Nephron (organoid): ENCODE data around the gene SPAG4.

Source experiments
- H3K27ac Mint-ChIP-seq, 3 experiments: 2 replicates each; pipeline ENCODE4 v1.8.0; 2020; ENCODE audit warnings: mixed read lengths in 3 of 3, mild to moderate bottlenecking in 2 of 3, moderate library complexity in 1 of 3
- H3K27me3 Mint-ChIP-seq: 2 replicates; pipeline ENCODE4 v1.8.0; 2021; ENCODE audit warnings: low read depth, mild to moderate bottlenecking, moderate library complexity, mixed read lengths
- H3K36me3 Mint-ChIP-seq: 2 replicates; pipeline ENCODE4 v1.8.0; 2020; ENCODE audit warnings: low read depth, mixed read lengths
- H3K4me1 Mint-ChIP-seq: 2 replicates; pipeline ENCODE4 v1.8.0; 2020; ENCODE audit warnings: mixed read lengths
- H3K4me3 Mint-ChIP-seq, 3 experiments: 2 replicates each; pipeline ENCODE4 v1.8.0; 2020; ENCODE audit warnings: mild to moderate bottlenecking in 3 of 3, mixed read lengths in 3 of 3, moderate library complexity in 2 of 3
- H3K9me3 Mint-ChIP-seq: 2 replicates; pipeline ENCODE4 v1.8.0; 2020; ENCODE audit warnings: mixed read lengths
- CTCF ChIP-seq, 3 experiments: fragments of 200-600 bp; sonication (generic); IDR thresholded peaks; one replicate each; pipeline ENCODE4 v1.5.0; 2021; ENCODE audit warnings: antibody characterized with exemption in 3 of 3; ENCODE audit not compliant: unreplicated experiment in 3 of 3

SPAG4 gene

DNA sequence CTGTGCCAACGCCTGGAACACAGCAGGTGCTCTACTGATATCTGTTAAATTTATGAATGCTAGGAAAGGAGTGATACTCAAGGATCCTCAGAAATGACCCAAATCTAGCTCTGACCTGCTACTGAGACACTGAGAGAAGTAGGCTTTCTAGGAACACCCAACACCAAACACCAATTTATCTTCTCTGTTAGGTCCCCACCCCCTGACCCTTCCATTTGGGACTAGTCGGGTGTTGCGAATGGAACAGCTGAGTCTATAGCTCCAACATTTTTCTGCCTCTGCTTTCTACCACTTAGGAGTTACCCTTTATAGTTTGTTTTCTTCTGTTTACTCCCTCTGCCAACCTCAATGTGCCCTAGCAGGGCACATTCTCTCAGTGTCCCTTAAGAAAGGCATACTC lies 25.1 kb downstream of the SPAG4 start:
- peaks cover 5% of the 10 kb centered on the region for H3K36me3 Mint-ChIP-seq
- no peaks in the 10 kb centered on the region for H3K27me3 Mint-ChIP-seq
- peaks cover 31% of the 10 kb centered on the region for H3K4me1 Mint-ChIP-seq
- TF ChIP-seq CTCF (IDR thresholded peaks at IDR 0.05; ENCODE audit: unreplicated experiment in 3 of 3): no peak
- H3K4me3 Mint-ChIP-seq: no peak overlapping the region
- H3K9me3 Mint-ChIP-seq: no peaks in the 10 kb centered on the region
- H3K27ac Mint-ChIP-seq: no peak overlapping the region

- no peaks in the 10 kb centered on the region for H3K9me3 Mint-ChIP-seq
These were observed 26.1 kb downstream of the SPAG4 start for GRCh38 chr20:35641743-35642142.

GRCh38 chr20:35643045-35643444 lies 27.4 kb downstream of the SPAG4 start:
- TF ChIP-seq CTCF (IDR thresholded peaks at IDR 0.05; ENCODE audit: unreplicated experiment in 3 of 3): no peak
- peaks cover 6% of the 10 kb centered on the region for H3K36me3 Mint-ChIP-seq
- no peaks in the 10 kb centered on the region for H3K9me3 Mint-ChIP-seq
- peaks cover 25% of the 10 kb centered on the region for H3K4me1 Mint-ChIP-seq
- no peaks in the 10 kb centered on the region for H3K27me3 Mint-ChIP-seq
- no peak overlapping the region for H3K27ac Mint-ChIP-seq
- no peak overlapping the region for H3K4me3 Mint-ChIP-seq

More at GRCh38 chr20:35641743-35642142, 26.1 kb downstream of the SPAG4 start:
- Mint-ChIP-seq H3K4me1 (peaks cover 31% of the 10 kb centered on the region), H3K36me3 (no peaks in the 10 kb centered on the region), H3K4me3 (no peak overlapping the region), H3K27ac (no peak overlapping the region), H3K27me3 (no peaks in the 10 kb centered on the region)
- no peak for TF ChIP-seq CTCF (IDR thresholded peaks at IDR 0.05; ENCODE audit: unreplicated experiment in 3 of 3)

DNA sequence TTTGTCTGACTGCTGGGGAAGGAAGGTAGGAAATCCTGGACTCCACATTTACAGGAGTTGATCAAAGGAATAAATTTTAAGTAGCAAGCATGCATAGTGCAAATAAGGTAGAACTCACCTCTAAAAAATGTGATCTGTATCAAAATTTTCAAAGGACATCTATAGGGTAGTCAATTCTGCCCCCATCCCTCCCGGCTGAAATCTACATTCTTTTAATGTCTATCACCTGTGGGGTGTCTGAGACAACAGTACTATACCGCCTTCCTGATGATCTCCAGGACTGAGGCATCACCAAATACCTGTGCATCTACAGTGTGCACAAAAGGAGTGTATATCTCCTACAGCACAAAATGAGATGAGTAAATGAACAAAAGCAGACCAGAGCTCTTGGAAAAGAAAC lies 29.2 kb downstream of the SPAG4 start:
- TF ChIP-seq CTCF (IDR thresholded peaks at IDR 0.05; ENCODE audit: unreplicated experiment in 3 of 3): no peak
- Mint-ChIP-seq H3K9me3 (no peaks in the 10 kb centered on the region), H3K27ac (no peak overlapping the region), H3K4me1 (peaks cover 23% of the 10 kb centered on the region), H3K27me3 (no peaks in the 10 kb centered on the region), H3K36me3 (peaks cover 22% of the 10 kb centered on the region), H3K4me3 (no peak overlapping the region)

DNA sequence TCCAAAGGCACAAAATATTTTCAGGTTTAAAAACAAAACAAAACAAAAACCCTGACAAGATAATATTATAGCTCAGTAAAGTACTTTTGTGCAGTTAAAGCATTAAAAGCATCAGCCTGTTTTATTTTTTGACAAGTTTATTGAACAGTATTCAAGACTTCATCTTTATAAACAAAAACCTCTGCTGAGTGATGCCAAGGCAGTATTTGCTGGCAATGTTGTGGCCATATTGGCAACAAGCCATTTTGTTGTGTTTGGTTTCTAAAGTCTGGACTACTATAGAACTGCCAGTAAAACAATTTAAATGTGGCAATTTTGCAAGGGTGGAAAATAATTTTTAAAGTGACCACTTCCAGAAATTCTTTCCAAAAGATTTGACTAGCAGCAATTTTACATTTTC lies 33.2 kb downstream of the SPAG4 start:
- no peak overlapping the region for H3K4me3 Mint-ChIP-seq
- TF ChIP-seq CTCF (IDR thresholded peaks at IDR 0.05; ENCODE audit: unreplicated experiment in 3 of 3): no peak
- no peaks in the 10 kb centered on the region for H3K9me3 Mint-ChIP-seq
- peaks cover 37% of the 10 kb centered on the region for H3K36me3 Mint-ChIP-seq
- no peak overlapping the region for H3K27ac Mint-ChIP-seq
- H3K4me1 Mint-ChIP-seq: peaks cover 5% of the 10 kb centered on the region
- no peaks in the 10 kb centered on the region for H3K27me3 Mint-ChIP-seq

DNA sequence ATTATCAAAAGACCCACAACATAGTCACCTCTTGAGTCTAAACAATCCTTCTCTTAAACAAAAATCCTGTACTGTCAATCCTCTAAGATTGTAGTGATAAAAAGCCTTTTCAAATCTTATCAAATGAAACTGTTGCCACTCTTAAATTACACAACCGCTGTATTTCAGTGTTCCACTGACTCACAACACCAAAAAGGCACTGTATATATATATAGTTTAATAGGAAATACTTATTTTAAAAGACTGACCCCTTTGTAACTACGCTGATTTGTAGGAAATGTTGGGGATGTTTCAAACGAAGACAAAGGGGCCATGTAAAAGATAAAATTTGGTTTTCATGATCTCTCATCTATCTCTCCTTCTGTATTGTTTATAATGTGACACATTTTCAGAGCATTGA lies 35.0 kb downstream of the SPAG4 start:
- Mint-ChIP-seq H3K36me3 (peaks cover 37% of the 10 kb centered on the region), H3K4me1 (peaks cover 5% of the 10 kb centered on the region), H3K4me3 (no peak overlapping the region), H3K27ac (no peak overlapping the region), H3K9me3 (no peaks in the 10 kb centered on the region), H3K27me3 (no peaks in the 10 kb centered on the region)
- no peak for TF ChIP-seq CTCF (IDR thresholded peaks at IDR 0.05; ENCODE audit: unreplicated experiment in 3 of 3)
